ENCODE data around the gene NCAPD3. TPM values are rescaled to one million over a fixed set of nuclear protein-coding genes. Genes with fewer than 3 reads are reported as not detected.

NCAPD3 gene
- total RNA-seq, 2 donors from 2014 or later, result 4.0 to 5.5 TPM

DNA sequence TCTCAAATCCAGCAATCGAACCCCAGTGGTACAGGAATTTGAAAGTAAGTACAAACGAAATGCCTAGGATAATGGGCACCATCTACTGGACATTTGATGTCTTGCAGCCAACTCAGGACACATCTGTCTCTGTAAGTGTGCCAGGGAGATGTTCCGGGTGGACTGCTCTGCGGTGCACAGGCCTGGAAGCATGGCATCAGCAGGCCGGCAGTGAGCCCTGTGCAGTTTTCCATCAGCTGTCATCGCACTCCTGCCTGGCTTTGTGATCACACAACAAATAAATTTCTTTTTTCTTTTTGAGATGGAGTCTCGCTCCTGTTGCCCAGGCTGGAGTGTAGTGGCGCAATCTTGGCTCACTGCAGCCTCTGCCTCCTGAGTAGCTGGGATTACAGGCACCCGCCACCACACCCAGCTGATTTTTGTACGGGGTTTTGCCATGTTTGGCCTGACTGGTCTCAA, 83.9 kb downstream of the NCAPD3 start:
- Histone ChIP-seq H3K9me3 (no peaks in the 10 kb centered on the region), H3K4me1 (peaks cover 0 to 8% of the 10 kb centered on the region in 2 donors), H3K27ac (no peak overlapping the region), H3K27me3 (no peaks in the 10 kb centered on the region), H3K4me3 (no peak overlapping the region), H3K36me3 (no peaks in the 10 kb centered on the region)
- DNase-seq (ENCODE audit: low spot score), result peak; percentile 75
- TF ChIP-seq CTCF (IDR thresholded peaks at IDR 0.05), result peak; percentile 72 to 93

GRCh38 chr11:134139303-134139872, 84.4 kb downstream of the NCAPD3 start:
- H3K36me3 ChIP-seq, result no peaks in the 10 kb centered on the region
- no peak overlapping the region for H3K4me3 ChIP-seq
- H3K27ac ChIP-seq, result peak overlapping the region in 1 of 2 donors; percentile 11
- no peak for TF ChIP-seq CTCF (IDR thresholded peaks at IDR 0.05)
- H3K27me3 ChIP-seq, result no peaks in the 10 kb centered on the region
- H3K4me1 ChIP-seq, result peaks cover 0 to 8% of the 10 kb centered on the region in 2 donors
- DNase-seq (ENCODE audit: low spot score), result no peak
- no peaks in the 10 kb centered on the region for H3K9me3 ChIP-seq

DNA sequence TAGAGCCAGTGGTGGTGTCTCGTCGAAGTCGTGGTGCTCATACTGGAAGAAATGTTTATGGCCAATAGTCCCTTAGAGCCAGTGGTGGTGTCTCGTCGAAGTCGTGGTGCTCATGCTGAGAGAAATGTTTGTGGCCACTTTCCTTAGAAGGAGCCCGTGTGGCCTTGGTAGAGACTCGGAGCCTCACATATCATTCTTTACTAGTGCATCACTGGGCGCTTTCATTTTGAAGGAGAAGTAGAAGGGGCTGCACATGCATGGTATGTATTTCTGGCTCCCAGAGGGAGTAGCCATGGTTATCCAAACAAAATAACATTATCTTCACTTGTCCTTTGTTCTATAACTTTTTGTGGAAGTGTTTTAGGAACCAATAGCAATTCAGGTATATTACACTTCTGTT, 85.4 kb downstream of the NCAPD3 start:
- Histone ChIP-seq H3K4me1 (peaks cover 0 to 8% of the 10 kb centered on the region in 2 donors), H3K27me3 (no peaks in the 10 kb centered on the region), H3K4me3 (no peak overlapping the region), H3K27ac (no peak overlapping the region), H3K36me3 (no peaks in the 10 kb centered on the region), H3K9me3 (no peaks in the 10 kb centered on the region)
- no peak for TF ChIP-seq CTCF (IDR thresholded peaks at IDR 0.05)
- no peak for DNase-seq (ENCODE audit: low spot score)

DNA sequence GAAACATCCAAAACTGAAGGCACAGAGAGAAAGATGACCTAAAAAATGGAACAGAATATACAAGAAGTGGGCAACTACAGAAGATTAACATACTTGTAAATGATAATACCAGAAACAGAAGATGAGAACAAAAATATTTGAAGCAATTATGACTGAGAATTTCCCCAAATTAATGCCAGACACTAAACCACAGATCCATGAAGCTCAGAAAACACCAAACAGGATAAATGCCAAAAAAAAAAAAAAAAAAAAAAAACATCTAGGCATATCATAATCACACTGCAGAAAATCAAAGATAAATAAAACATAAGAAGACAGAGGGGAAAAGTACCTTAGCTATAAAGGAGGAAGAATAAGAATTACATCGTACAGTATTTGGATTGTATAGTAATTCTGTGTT, 89.6 kb downstream of the NCAPD3 start:
- no peak for DNase-seq (ENCODE audit: low spot score)
- H3K4me1 ChIP-seq, result no peaks in the 10 kb centered on the region
- no peak for TF ChIP-seq CTCF (IDR thresholded peaks at IDR 0.05)
- H3K27me3 ChIP-seq, result no peaks in the 10 kb centered on the region
- no peaks in the 10 kb centered on the region for H3K36me3 ChIP-seq
- no peak overlapping the region for H3K4me3 ChIP-seq
- H3K9me3 ChIP-seq, result peaks cover 10 to 11% of the 10 kb centered on the region in 2 donors
- H3K27ac ChIP-seq, result no peak overlapping the region

DNA sequence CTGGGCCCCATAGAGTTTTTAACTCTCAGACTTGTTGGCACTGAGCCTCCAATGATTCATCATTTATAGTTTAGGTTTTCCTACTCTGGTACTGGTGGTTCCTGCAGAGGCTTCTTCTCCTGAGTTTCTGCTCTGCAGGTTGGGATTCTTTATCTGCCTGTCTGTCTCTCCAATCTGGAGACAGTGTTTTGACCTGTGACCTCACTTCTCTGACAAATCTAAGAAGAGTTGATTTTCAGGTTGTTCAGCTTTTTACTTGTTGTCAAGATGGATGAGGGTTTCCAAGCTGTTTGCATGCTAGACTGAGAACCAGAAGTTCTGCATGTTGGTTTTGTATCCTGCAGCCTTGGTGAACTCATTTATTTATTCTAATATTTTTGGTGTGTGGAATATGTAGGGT, 91.0 kb downstream of the NCAPD3 start:
- no peak for DNase-seq (ENCODE audit: low spot score)
- TF ChIP-seq CTCF (IDR thresholded peaks at IDR 0.05), result no peak
- H3K27me3 ChIP-seq, result no peaks in the 10 kb centered on the region
- H3K27ac ChIP-seq, result no peak overlapping the region
- peaks cover 10 to 11% of the 10 kb centered on the region in 2 donors for H3K9me3 ChIP-seq
- no peaks in the 10 kb centered on the region for H3K4me1 ChIP-seq
- H3K4me3 ChIP-seq, result no peak overlapping the region
- H3K36me3 ChIP-seq, result no peaks in the 10 kb centered on the region
